C4-2B (cell line): ENCODE data around the gene ADM.

Experiments used
- ZFX ChIP-seq: fragments of 450-650 bp; IDR thresholded peaks from 2 replicates; pipeline ENCODE4 v1.6.1; 2017
- TF ChIP-seq, protein P1 (sequence below): fragments of 450-650 bp; conservative IDR thresholded peaks from 2 replicates; pipeline ENCODE4 v1.5.1; 2017; ENCODE audit warnings: mild to moderate bottlenecking

GRCh38 chr11:10267821-10268220 lies 37.1 kb upstream of the ADM start:
- TF ChIP-seq, protein P1, sequence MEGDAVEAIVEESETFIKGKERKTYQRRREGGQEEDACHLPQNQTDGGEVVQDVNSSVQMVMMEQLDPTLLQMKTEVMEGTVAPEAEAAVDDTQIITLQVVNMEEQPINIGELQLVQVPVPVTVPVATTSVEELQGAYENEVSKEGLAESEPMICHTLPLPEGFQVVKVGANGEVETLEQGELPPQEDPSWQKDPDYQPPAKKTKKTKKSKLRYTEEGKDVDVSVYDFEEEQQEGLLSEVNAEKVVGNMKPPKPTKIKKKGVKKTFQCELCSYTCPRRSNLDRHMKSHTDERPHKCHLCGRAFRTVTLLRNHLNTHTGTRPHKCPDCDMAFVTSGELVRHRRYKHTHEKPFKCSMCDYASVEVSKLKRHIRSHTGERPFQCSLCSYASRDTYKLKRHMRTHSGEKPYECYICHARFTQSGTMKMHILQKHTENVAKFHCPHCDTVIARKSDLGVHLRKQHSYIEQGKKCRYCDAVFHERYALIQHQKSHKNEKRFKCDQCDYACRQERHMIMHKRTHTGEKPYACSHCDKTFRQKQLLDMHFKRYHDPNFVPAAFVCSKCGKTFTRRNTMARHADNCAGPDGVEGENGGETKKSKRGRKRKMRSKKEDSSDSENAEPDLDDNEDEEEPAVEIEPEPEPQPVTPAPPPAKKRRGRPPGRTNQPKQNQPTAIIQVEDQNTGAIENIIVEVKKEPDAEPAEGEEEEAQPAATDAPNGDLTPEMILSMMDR = no peak
- no peak for TF ChIP-seq ZFX
